Parathyroid adenoma (tissue), 2 donors: ENCODE results near the gene TMEM171.

Experiments
- H2AFZ ChIP-seq: fragments of 300-600 bp; sonication (generic); one replicate; pipeline ENCODE4 v1.7.0; 2017; ENCODE audit warnings: antibody characterized with exemption, mild to moderate bottlenecking
- H3K27ac ChIP-seq: fragments of 300-600 bp; sonication (generic); one replicate; pipeline ENCODE4 v1.7.0; 2017
- H3K27me3 ChIP-seq: fragments of 300-600 bp; sonication (generic); one replicate; pipeline ENCODE4 v1.7.0; 2017; ENCODE audit warnings: low read length; ENCODE audit not compliant: control insufficient read depth, insufficient read depth
- H3K36me3 ChIP-seq: fragments of 300-600 bp; sonication (generic); one replicate; pipeline ENCODE4 v1.7.0; 2017; ENCODE audit warnings: low read length; ENCODE audit not compliant: control insufficient read depth, insufficient read depth
- H3K4me1 ChIP-seq: fragments of 300-600 bp; sonication (generic); one replicate; pipeline ENCODE4 v1.7.0; 2017; ENCODE audit warnings: control low read depth
- H3K4me2 ChIP-seq: fragments of 300-600 bp; sonication (generic); one replicate; pipeline ENCODE4 v1.7.0; 2017; ENCODE audit warnings: low read length
- H3K4me3 ChIP-seq: fragments of 300-600 bp; sonication (generic); one replicate; pipeline ENCODE4 v1.7.0; 2017; ENCODE audit warnings: low read depth, low read length
- H3K79me2 ChIP-seq: fragments of 300-600 bp; sonication (generic); one replicate; pipeline ENCODE4 v1.7.0; 2017; ENCODE audit warnings: control low read depth
- H3K9ac ChIP-seq: fragments of 300-600 bp; sonication (generic); one replicate; pipeline ENCODE4 v1.7.0; 2017; ENCODE audit warnings: mild to moderate bottlenecking
- H3K9me3 ChIP-seq: fragments of 300-600 bp; sonication (generic); one replicate; pipeline ENCODE4 v1.7.0; 2017; ENCODE audit warnings: low read length; ENCODE audit not compliant: control insufficient read depth
- CTCF ChIP-seq: fragments of 300-600 bp; sonication (generic); IDR thresholded peaks from one replicate; pipeline ENCODE4 v1.7.0; 2017; ENCODE audit warnings: antibody characterized with exemption, mild to moderate bottlenecking
- donor health status: primary hyperparathyroidism.

Gene TMEM171, protein sequence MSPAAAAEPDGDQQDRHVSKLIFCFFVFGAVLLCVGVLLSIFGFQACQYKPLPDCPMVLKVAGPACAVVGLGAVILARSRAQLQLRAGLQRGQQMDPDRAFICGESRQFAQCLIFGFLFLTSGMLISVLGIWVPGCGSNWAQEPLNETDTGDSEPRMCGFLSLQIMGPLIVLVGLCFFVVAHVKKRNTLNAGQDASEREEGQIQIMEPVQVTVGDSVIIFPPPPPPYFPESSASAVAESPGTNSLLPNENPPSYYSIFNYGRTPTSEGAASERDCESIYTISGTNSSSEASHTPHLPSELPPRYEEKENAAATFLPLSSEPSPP

GRCh38 chr5:73120222-73121118 is at the start of gene TMEM171:
TSS of gene TMEM171 (plus strand) at chr5:73120575. CDS start at chr5:73123374, 2,799 bp downstream.
- Histone ChIP-seq H3K4me2 (peak within 1 kb of the TSS; percentile 72), H3K4me1 (no peaks in the 10 kb centered on the region), H2AFZ (peak within 1 kb of the TSS; percentile 82), H3K27ac (no peak within 1 kb of the TSS), H3K27me3 (no peaks in the 10 kb centered on the region), H3K79me2 (no peaks in the 10 kb centered on the region), H3K9me3 (no peaks in the 10 kb centered on the region), H3K36me3 (no peaks in the 10 kb centered on the region), H3K9ac (no peak within 1 kb of the TSS), H3K4me3 (peak within 1 kb of the TSS; percentile 41)
- no peak for TF ChIP-seq CTCF

GRCh38 chr5:73081093-73081492 is 39.3 kb upstream of the TMEM171 start:
- H3K4me1 ChIP-seq = no peaks in the 10 kb centered on the region
- no peak overlapping the region for H3K4me3 ChIP-seq
- H3K9me3 ChIP-seq = no peaks in the 10 kb centered on the region
- H3K4me2 ChIP-seq = no peak overlapping the region
- no peaks in the 10 kb centered on the region for H3K36me3 ChIP-seq
- no peak overlapping the region for H3K27ac ChIP-seq
- no peaks in the 10 kb centered on the region for H3K79me2 ChIP-seq
- TF ChIP-seq CTCF = no peak
- H3K9ac ChIP-seq = no peak overlapping the region
- no peak overlapping the region for H2AFZ ChIP-seq
- no peaks in the 10 kb centered on the region for H3K27me3 ChIP-seq

- no peak overlapping the region for H3K4me3 ChIP-seq
- no peak for TF ChIP-seq CTCF
- no peak overlapping the region for H3K27ac ChIP-seq
- no peaks in the 10 kb centered on the region for H3K79me2 ChIP-seq
- no peaks in the 10 kb centered on the region for H3K4me1 ChIP-seq
- H2AFZ ChIP-seq = no peak overlapping the region
- H3K4me2 ChIP-seq = no peak overlapping the region
- no peaks in the 10 kb centered on the region for H3K9me3 ChIP-seq
- no peak overlapping the region for H3K9ac ChIP-seq
- no peaks in the 10 kb centered on the region for H3K27me3 ChIP-seq
- no peaks in the 10 kb centered on the region for H3K36me3 ChIP-seq
Observed at GRCh38 chr5:73088026-73088425, 32.3 kb upstream of the TMEM171 start.

DNA sequence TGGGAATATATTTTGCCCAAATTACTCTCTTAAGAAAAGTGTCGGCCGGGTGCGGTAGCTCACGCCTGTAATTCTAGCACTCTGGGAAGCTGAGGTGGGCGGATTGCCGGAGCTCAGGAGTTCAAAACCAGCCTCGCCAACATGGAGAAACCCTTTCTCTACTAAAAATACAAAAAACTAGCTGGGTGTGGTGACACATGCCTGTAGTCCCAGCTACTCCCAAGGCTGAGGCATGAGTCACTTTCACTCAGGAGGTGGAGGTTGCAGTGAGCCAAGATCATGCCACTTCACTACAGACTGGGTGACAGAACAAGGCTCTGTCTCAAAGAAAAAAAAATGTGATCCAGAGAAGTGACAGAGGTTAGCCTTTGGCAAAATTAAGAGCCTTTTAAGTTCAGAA is 26.4 kb upstream of the TMEM171 start:
- Histone ChIP-seq H3K27me3 (no peaks in the 10 kb centered on the region), H3K9ac (no peak overlapping the region), H3K27ac (no peak overlapping the region), H3K9me3 (no peaks in the 10 kb centered on the region), H2AFZ (no peak overlapping the region), H3K4me1 (no peaks in the 10 kb centered on the region), H3K4me3 (no peak overlapping the region), H3K79me2 (no peaks in the 10 kb centered on the region), H3K36me3 (no peaks in the 10 kb centered on the region), H3K4me2 (no peak overlapping the region)
- TF ChIP-seq CTCF = no peak
